H9 (cell line): ENCODE results near the gene PRSS21. TPM values are rescaled to one million over a fixed set of nuclear protein-coding genes. Genes with fewer than 3 reads are reported as not detected.

Experiments used
- DNase-seq: peaks from one replicate; pipeline ENCODE4 v3.0.0-alpha.2; 2017
- H2AFZ ChIP-seq: one replicate; pipeline ENCODE4 v1.6.1; 2013; ENCODE audit warnings: mild to moderate bottlenecking, low read length, control low read depth, moderate library complexity
- H2AK5ac ChIP-seq: 2 replicates; pipeline ENCODE4 v1.6.1; 2013; ENCODE audit warnings: low read length, control low read depth, mixed read lengths; ENCODE audit not compliant: insufficient read length
- H2BK120ac ChIP-seq: one replicate; pipeline ENCODE4 v1.6.1; 2013; ENCODE audit warnings: low read depth, mild to moderate bottlenecking, low read length, control low read depth, inconsistent platforms; ENCODE audit not compliant: poor library complexity, severe bottlenecking
- H2BK12ac ChIP-seq: 2 replicates; pipeline ENCODE4 v1.6.1; 2013; ENCODE audit warnings: low read length, control low read depth, mixed read lengths, low read depth; ENCODE audit not compliant: insufficient read length
- H2BK15ac ChIP-seq: 2 replicates; pipeline ENCODE4 v1.6.1; 2013; ENCODE audit warnings: low read depth, low read length, control low read depth
- H2BK20ac ChIP-seq: one replicate; pipeline ENCODE4 v1.6.1; 2013; ENCODE audit warnings: low read depth, mild to moderate bottlenecking, low read length, control low read depth, inconsistent platforms; ENCODE audit not compliant: poor library complexity, severe bottlenecking
- H2BK5ac ChIP-seq: 2 replicates; pipeline ENCODE4 v1.6.1; 2013; ENCODE audit warnings: low read length, control low read depth, mixed read lengths; ENCODE audit not compliant: insufficient read length
- H3K14ac ChIP-seq: 2 replicates; pipeline ENCODE4 v1.6.1; 2013; ENCODE audit warnings: low read length, control low read depth; ENCODE audit not compliant: insufficient read depth
- H3K18ac ChIP-seq: 2 replicates; pipeline ENCODE4 v1.6.1; 2013; ENCODE audit warnings: low read depth, mild to moderate bottlenecking, mixed read lengths, low read length, control low read depth; ENCODE audit not compliant: insufficient read length
- H3K23ac ChIP-seq: 2 replicates; pipeline ENCODE4 v1.6.1; 2013; ENCODE audit warnings: low read length, control low read depth, mixed read lengths, low read depth; ENCODE audit not compliant: insufficient read length
- H3K23me2 ChIP-seq: 2 replicates; pipeline ENCODE4 v1.6.1; 2013; ENCODE audit warnings: low read depth, mild to moderate bottlenecking, mixed read lengths, low read length, control low read depth; ENCODE audit not compliant: insufficient read length, poor library complexity, severe bottlenecking
- H3K27ac ChIP-seq: 2 replicates; pipeline ENCODE4 v1.5.1; 2013; ENCODE audit warnings: low read length, control low read depth, mixed read lengths, low read depth; ENCODE audit not compliant: insufficient read length
- H3K27me3 ChIP-seq: 2 replicates; pipeline ENCODE4 v1.6.1; 2013; ENCODE audit warnings: low read length, control low read depth, inconsistent platforms; ENCODE audit not compliant: insufficient read depth
- H3K4ac ChIP-seq: 2 replicates; pipeline ENCODE4 v1.6.1; 2013; ENCODE audit warnings: low read depth, mild to moderate bottlenecking, control low read depth, inconsistent platforms, low read length, moderate library complexity
- H3K4me1 ChIP-seq: 2 replicates; pipeline ENCODE4 v1.6.1; 2013; ENCODE audit warnings: low read length, control low read depth, inconsistent platforms; ENCODE audit not compliant: insufficient read depth
- H3K4me2 ChIP-seq: 2 replicates; pipeline ENCODE4 v1.6.1; 2013; ENCODE audit warnings: low read length, control low read depth, mixed read lengths; ENCODE audit not compliant: insufficient read length, insufficient read depth
- H3K56ac ChIP-seq: 2 replicates; pipeline ENCODE4 v1.6.1; 2013; ENCODE audit warnings: low read depth, mild to moderate bottlenecking, mixed read lengths, low read length, control low read depth; ENCODE audit not compliant: insufficient read length
- H3K79me1 ChIP-seq: 2 replicates; pipeline ENCODE4 v1.6.1; 2013; ENCODE audit warnings: low read depth, mild to moderate bottlenecking, moderate library complexity, low read length, control low read depth, inconsistent platforms; ENCODE audit not compliant: insufficient read depth, poor library complexity, severe bottlenecking
- H3K79me2 ChIP-seq: 2 replicates; pipeline ENCODE4 v1.6.1; 2013; ENCODE audit warnings: low read length, control low read depth, inconsistent platforms; ENCODE audit not compliant: insufficient read depth
- H3K9ac ChIP-seq: 2 replicates; pipeline ENCODE4 v1.6.1; 2013; ENCODE audit warnings: low read length, control low read depth, mixed read lengths; ENCODE audit not compliant: insufficient read length; ENCODE audit errors: extremely low read depth
- H3K9me3 ChIP-seq: one replicate; pipeline ENCODE4 v1.6.1; 2013; ENCODE audit warnings: low read depth, low read length, inconsistent platforms; ENCODE audit not compliant: control insufficient read depth
- H3T11ph ChIP-seq: one replicate; pipeline ENCODE4 v1.6.1; 2013; ENCODE audit warnings: mild to moderate bottlenecking, low read length, control low read depth, inconsistent platforms
- H4K20me1 ChIP-seq: one replicate; pipeline ENCODE4 v1.6.1; 2013; ENCODE audit not compliant: control insufficient read depth, insufficient read length, insufficient read depth
- H4K5ac ChIP-seq: 2 replicates; pipeline ENCODE4 v1.6.1; 2013; ENCODE audit warnings: low read depth, mild to moderate bottlenecking, mixed read lengths, low read length, control low read depth; ENCODE audit not compliant: insufficient read length
- H4K8ac ChIP-seq: replicated peaks from 2 replicates; pipeline ENCODE4 v1.6.1; 2013; ENCODE audit warnings: low read length, control low read depth, mixed read lengths, low read depth; ENCODE audit not compliant: insufficient read length
- H4K91ac ChIP-seq: 2 replicates; pipeline ENCODE4 v1.6.1; 2013; ENCODE audit warnings: low read depth, mild to moderate bottlenecking, moderate library complexity, mixed read lengths, low read length, control low read depth; ENCODE audit not compliant: insufficient read length
- H3K27ac Mint-ChIP-seq, 3 experiments: 2 replicates in 2 of 3; 3 replicates in 1 of 3; pipeline ENCODE4 v1.8.0; 2020 to 2021; ENCODE audit warnings: mixed read lengths in 3 of 3, mild to moderate bottlenecking in 1 of 3, moderate library complexity in 1 of 3
- H3K27me3 Mint-ChIP-seq: 2 replicates; pipeline ENCODE4 v1.8.0; 2021; ENCODE audit warnings: low read depth, mild to moderate bottlenecking, moderate library complexity, mixed read lengths
- H3K36me3 Mint-ChIP-seq, 3 experiments: 2 replicates in 2 of 3; 3 replicates in 1 of 3; pipeline ENCODE4 v1.8.0; 2020 to 2021; ENCODE audit warnings: low read depth in 3 of 3, mixed read lengths in 3 of 3; ENCODE audit not compliant: insufficient read depth in 1 of 3
- H3K4me1 Mint-ChIP-seq, 2 experiments: 2 replicates each; pipeline ENCODE4 v1.8.0; 2020; ENCODE audit warnings: mixed read lengths in 2 of 2
- H3K4me3 Mint-ChIP-seq, 2 experiments: 2 replicates in 1 of 2; 3 replicates in 1 of 2; pipeline ENCODE4 v1.8.0; 2020 to 2021; ENCODE audit warnings: mild to moderate bottlenecking in 2 of 2, mixed read lengths in 2 of 2, moderate library complexity in 1 of 2
- H3K9me3 Mint-ChIP-seq, 2 experiments: 2 replicates in 1 of 2; 3 replicates in 1 of 2; pipeline ENCODE4 v1.8.0; 2020; ENCODE audit warnings: mild to moderate bottlenecking in 2 of 2, mixed read lengths in 2 of 2, moderate library complexity in 1 of 2
- WGBS: extraction: QIAGEN DNeasy Blood & Tissue Kit; methylation state at CpG from one replicate; pipeline ENCODE4 v1.1.7; 2013; ENCODE audit warnings: missing lambda C conversion rate, low lambda C conversion rate, mixed read lengths; ENCODE audit not compliant: insufficient read length; ENCODE audit errors: extremely low coverage; 5-methylcytosine and 5-hydroxymethylcytosine counted together
- total RNA-seq: library from RNA; stranded (reverse); gene quantifications from 2 replicates; pipeline ENCODE4 v1.2.1, GENCODE V29; 2021
- TF ChIP-seq, protein P1 (sequence below): fragments of 200-600 bp; sonication (generic); conservative IDR thresholded peaks from 3 replicates; pipeline ENCODE4 v1.8.0; 2021; ENCODE audit warnings: antibody characterized with exemption, mild to moderate bottlenecking

The PRSS21 gene
- total RNA-seq, 1 experiment from 2014 or later = not detected

DNA sequence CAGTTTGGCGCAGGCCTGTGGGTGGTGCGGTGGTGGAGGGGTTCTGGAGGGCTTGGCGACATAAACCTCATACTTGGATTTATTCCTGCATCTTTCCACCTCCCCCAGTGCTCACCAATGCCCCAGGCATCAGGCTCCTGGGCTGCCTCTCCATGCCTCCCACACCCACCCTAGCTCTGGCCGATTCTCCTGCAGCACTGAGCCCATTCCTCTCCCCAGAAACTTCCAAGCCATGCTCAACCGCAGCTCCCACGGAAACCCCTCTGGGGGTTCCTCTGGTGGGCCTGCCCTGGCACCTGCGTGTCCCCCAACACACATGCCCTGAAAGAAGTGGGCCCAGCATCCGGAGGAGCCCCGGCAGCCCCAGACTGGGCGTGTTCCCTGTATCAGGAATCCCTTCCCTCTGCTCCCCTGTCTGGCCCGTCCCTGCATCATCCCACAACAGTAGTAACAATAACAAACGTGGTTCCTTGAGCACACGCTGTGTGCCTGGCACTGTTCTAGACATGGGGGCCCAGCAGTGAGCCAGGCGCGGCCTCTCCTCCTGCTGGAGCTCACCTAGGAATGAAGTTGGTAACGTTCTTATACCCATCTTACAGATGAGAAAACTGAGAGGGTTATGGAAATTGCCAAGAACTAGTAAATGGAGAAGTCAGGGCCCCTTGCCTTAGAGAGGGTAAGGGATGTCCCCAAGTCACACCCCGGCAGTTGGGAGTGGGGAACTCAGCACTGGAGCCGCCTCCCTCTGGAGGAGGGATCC lies 2.3 kb downstream of the PRSS21 start:
- no peaks in the 10 kb centered on the region; a peak in 1 of 7 replicates for H3K36me3 Mint-ChIP-seq
- no peaks in the 10 kb centered on the region for H3K27me3 ChIP-seq
- H4K8ac ChIP-seq = no peak overlapping the region
- H2BK20ac ChIP-seq = no peak overlapping the region
- no peaks in the 10 kb centered on the region for H3K79me2 ChIP-seq
- H2BK5ac ChIP-seq = no peak overlapping the region
- WGBS = no CpG with 5 or more reads among the region's 18 CpGs
- H4K91ac ChIP-seq = no peak overlapping the region
- H3K4me3 Mint-ChIP-seq = no peak overlapping the region
- H3K4ac ChIP-seq = no peak overlapping the region
- H3K27me3 Mint-ChIP-seq = no peaks in the 10 kb centered on the region
- no peaks in the 10 kb centered on the region for H3K23me2 ChIP-seq
- TF ChIP-seq, protein P1, sequence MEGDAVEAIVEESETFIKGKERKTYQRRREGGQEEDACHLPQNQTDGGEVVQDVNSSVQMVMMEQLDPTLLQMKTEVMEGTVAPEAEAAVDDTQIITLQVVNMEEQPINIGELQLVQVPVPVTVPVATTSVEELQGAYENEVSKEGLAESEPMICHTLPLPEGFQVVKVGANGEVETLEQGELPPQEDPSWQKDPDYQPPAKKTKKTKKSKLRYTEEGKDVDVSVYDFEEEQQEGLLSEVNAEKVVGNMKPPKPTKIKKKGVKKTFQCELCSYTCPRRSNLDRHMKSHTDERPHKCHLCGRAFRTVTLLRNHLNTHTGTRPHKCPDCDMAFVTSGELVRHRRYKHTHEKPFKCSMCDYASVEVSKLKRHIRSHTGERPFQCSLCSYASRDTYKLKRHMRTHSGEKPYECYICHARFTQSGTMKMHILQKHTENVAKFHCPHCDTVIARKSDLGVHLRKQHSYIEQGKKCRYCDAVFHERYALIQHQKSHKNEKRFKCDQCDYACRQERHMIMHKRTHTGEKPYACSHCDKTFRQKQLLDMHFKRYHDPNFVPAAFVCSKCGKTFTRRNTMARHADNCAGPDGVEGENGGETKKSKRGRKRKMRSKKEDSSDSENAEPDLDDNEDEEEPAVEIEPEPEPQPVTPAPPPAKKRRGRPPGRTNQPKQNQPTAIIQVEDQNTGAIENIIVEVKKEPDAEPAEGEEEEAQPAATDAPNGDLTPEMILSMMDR = no peak
- no peaks in the 10 kb centered on the region for H3K9me3 Mint-ChIP-seq
- no peak overlapping the region for H3T11ph ChIP-seq
- H3K27ac ChIP-seq = no peak overlapping the region
- no peak overlapping the region for H3K4me2 ChIP-seq
- no peak overlapping the region for H2AFZ ChIP-seq
- no peak overlapping the region for H3K18ac ChIP-seq
- no peak overlapping the region for H2AK5ac ChIP-seq
- no peak overlapping the region for H3K23ac ChIP-seq
- no peaks in the 10 kb centered on the region for H3K9me3 ChIP-seq
- H3K14ac ChIP-seq = no peak overlapping the region; the same call in 1 of the 2 replicates
- H4K20me1 ChIP-seq = no peaks in the 10 kb centered on the region
- no peak overlapping the region for H3K56ac ChIP-seq
- H2BK12ac ChIP-seq = no peak overlapping the region
- H3K79me1 ChIP-seq = no peaks in the 10 kb centered on the region
- no peak for DNase-seq
- no peak overlapping the region for H2BK15ac ChIP-seq
- H2BK120ac ChIP-seq = no peak overlapping the region
- H3K9ac ChIP-seq = no peak overlapping the region
- no peak overlapping the region for H3K27ac Mint-ChIP-seq
- H3K4me1 ChIP-seq = no peaks in the 10 kb centered on the region
- no peak overlapping the region for H4K5ac ChIP-seq
- no peaks in the 10 kb centered on the region; a peak in 1 of 4 replicates for H3K4me1 Mint-ChIP-seq
